ENCODE results near the gene CUX1.

- TF ChIP-seq CTCF (IDR thresholded peaks at IDR 0.05) (no peak), POLR2A (IDR thresholded peaks at IDR 0.05) (no peak)
Measured at GRCh38 chr7:101924171-101924570, 106.7 kb downstream of the CUX1 start.

All from body of pancreas (tissue), 4 donors.